ENCODE data around the gene LRRC1. TPM values are rescaled to one million over a fixed set of nuclear protein-coding genes. Genes with fewer than 3 reads are reported as not detected.

The LRRC1 gene
- total RNA-seq, 1 experiment from 2014 or later = 18.1 TPM

GRCh38 chr6:53959717-53960116 lies 164.9 kb downstream of the LRRC1 start:
- no peak overlapping the region for H3K9ac ChIP-seq (ENCODE audit: low read length)
- peaks cover 21% of the 10 kb centered on the region for H3K4me1 ChIP-seq (ENCODE audit: insufficient read depth, low read length)
- no peaks in the 10 kb centered on the region for H3K9me2 ChIP-seq (replicated peaks; ENCODE audit: low read length)
- H3K27me3 ChIP-seq (ENCODE audit: low read length) = no peaks in the 10 kb centered on the region
- ATAC-seq (peak; percentile 71), DNase-seq (peak; percentile 78)
- POLR2A ChIA-PET (ENCODE audit: unreplicated experiment) = interaction anchor here (0.5 kb wide), 1 partner anchor 11 kb away, joined by 4 read pairs; no protein-coding TSS in a partner anchor
- H3K9me3 ChIP-seq (ENCODE audit: low read length) = no peaks in the 10 kb centered on the region
- peaks cover 3% of the 10 kb centered on the region for H3F3A ChIP-seq (ENCODE audit: low read length, unreplicated experiment)
- H3K27ac ChIP-seq (ENCODE audit: low read length) = no peak overlapping the region
- no peak overlapping the region for H2AFZ ChIP-seq (ENCODE audit: low read length)
- intact Hi-C loops (cut with micrococcal nuclease) = loop anchor here (5.0 kb wide), 1 partner anchor 147 kb away; no protein-coding TSS in a partner anchor
- H3K36me3 ChIP-seq (ENCODE audit: low read depth, low read length) = no peaks in the 10 kb centered on the region
- no peak overlapping the region for H3K4me3 ChIP-seq (ENCODE audit: low read length)
- no TSS peak for BruUV-seq (replicated peaks)
- no peaks in the 10 kb centered on the region for H4K20me1 ChIP-seq (ENCODE audit: low read length)
- CTCF ChIA-PET = interaction anchor here (1.2 kb wide), 1 partner anchor 241 kb away, joined by 4 read pairs; no protein-coding TSS in a partner anchor
- no peak for TF ChIP-seq CTCF (conservative IDR thresholded peaks at IDR 0.05; ENCODE audit: low read depth, low read length)
- no peak for TF ChIP-seq EZH2 (IDR thresholded peaks at IDR 0.05; ENCODE audit: low read length, unreplicated experiment)
- no peak for TF ChIP-seq EZH2phosphoT487 (IDR thresholded peaks at IDR 0.05; ENCODE audit: borderline replicate concordance, low read length)
- peak overlapping the region; percentile 38 for H3K4me2 ChIP-seq (ENCODE audit: low read length)
- H3K79me2 ChIP-seq (ENCODE audit: low read length) = no peaks in the 10 kb centered on the region

- H3F3A ChIP-seq (ENCODE audit: low read length, unreplicated experiment) = peaks cover 3% of the 10 kb centered on the region
- no peak overlapping the region for H2AFZ ChIP-seq (ENCODE audit: low read length)
- no peaks in the 10 kb centered on the region for H3K36me3 ChIP-seq (ENCODE audit: low read depth, low read length)
- H3K9ac ChIP-seq (ENCODE audit: low read length) = no peak overlapping the region
- ATAC-seq (peak; percentile 71), DNase-seq (peak; percentile 74)
- no peak overlapping the region for H3K27ac ChIP-seq (ENCODE audit: low read length)
- intact Hi-C loops (cut with micrococcal nuclease) = no loop called here
- ChIA-PET POLR2A (ENCODE audit: unreplicated experiment) (no interaction called here), CTCF (interaction anchor here (1.2 kb wide), 1 partner anchor 242 kb away, joined by 4 read pairs; no protein-coding TSS in a partner anchor)
- H3K9me3 ChIP-seq (ENCODE audit: low read length) = no peaks in the 10 kb centered on the region
- no peak for TF ChIP-seq EZH2 (IDR thresholded peaks at IDR 0.05; ENCODE audit: low read length, unreplicated experiment)
- no peak overlapping the region for H3K4me3 ChIP-seq (ENCODE audit: low read length)
- no peaks in the 10 kb centered on the region for H4K20me1 ChIP-seq (ENCODE audit: low read length)
- H3K4me1 ChIP-seq (ENCODE audit: insufficient read depth, low read length) = peaks cover 21% of the 10 kb centered on the region
- no peaks in the 10 kb centered on the region for H3K27me3 ChIP-seq (ENCODE audit: low read length)
- no peaks in the 10 kb centered on the region for H3K9me2 ChIP-seq (replicated peaks; ENCODE audit: low read length)
- H3K79me2 ChIP-seq (ENCODE audit: low read length) = no peaks in the 10 kb centered on the region
- peak overlapping the region; percentile 38 for H3K4me2 ChIP-seq (ENCODE audit: low read length)
- no TSS peak for BruUV-seq (replicated peaks)
Measured at GRCh38 chr6:53960311-53960710, 165.5 kb downstream of the LRRC1 start.

- H3K9me3 ChIP-seq (ENCODE audit: low read length) = no peaks in the 10 kb centered on the region
- H4K20me1 ChIP-seq (ENCODE audit: low read length) = no peaks in the 10 kb centered on the region
- H3K4me2 ChIP-seq (ENCODE audit: low read length) = no peak overlapping the region
- POLR2A ChIA-PET (ENCODE audit: unreplicated experiment) = no interaction called here
- no peak overlapping the region for H2AFZ ChIP-seq (ENCODE audit: low read length)
- CTCF ChIA-PET = no interaction called here
- no TSS peak for BruUV-seq (replicated peaks)
- H3K79me2 ChIP-seq (ENCODE audit: low read length) = no peaks in the 10 kb centered on the region
- H3K4me3 ChIP-seq (ENCODE audit: low read length) = no peak overlapping the region
- H3K27ac ChIP-seq (ENCODE audit: low read length) = no peak overlapping the region
- DNase-seq = peak; percentile 13
- H3K9me2 ChIP-seq (replicated peaks; ENCODE audit: low read length) = no peaks in the 10 kb centered on the region
- intact Hi-C loops (cut with micrococcal nuclease) = no loop called here
- no peaks in the 10 kb centered on the region for H3K36me3 ChIP-seq (ENCODE audit: low read depth, low read length)
- TF ChIP-seq EZH2 (IDR thresholded peaks at IDR 0.05; ENCODE audit: low read length, unreplicated experiment) (no peak), CTCF (conservative IDR thresholded peaks at IDR 0.05; ENCODE audit: low read depth, low read length) (no peak), EZH2phosphoT487 (IDR thresholded peaks at IDR 0.05; ENCODE audit: borderline replicate concordance, low read length) (no peak)
- peaks cover 17% of the 10 kb centered on the region for H3K4me1 ChIP-seq (ENCODE audit: insufficient read depth, low read length)
- no peak for ATAC-seq
- H3F3A ChIP-seq (ENCODE audit: low read length, unreplicated experiment) = peaks cover 3% of the 10 kb centered on the region
- H3K27me3 ChIP-seq (ENCODE audit: low read length) = no peaks in the 10 kb centered on the region
- no peak overlapping the region for H3K9ac ChIP-seq (ENCODE audit: low read length)
Measured at GRCh38 chr6:53961679-53962370, 167.0 kb downstream of the LRRC1 start.

Data from PC-3 (cell line).